Transverse colon (tissue), 4 donors: ENCODE measurements around the gene NAA80. TPM values are rescaled to one million over a fixed set of nuclear protein-coding genes. Genes with fewer than 3 reads are reported as not detected.

Experiments
- DNase-seq: peaks from one replicate; pipeline ENCODE4 v3.0.0-alpha.2; 2019
- H3K27ac ChIP-seq, 4 donors: fragments of 200-600 bp; sonication (generic); 2 replicates each; pipeline ENCODE4 v1.5.1; 2016 to 2018; ENCODE audit warnings: inconsistent platforms in 4 of 4
- H3K27me3 ChIP-seq: fragments of 200-600 bp; sonication (generic); 2 replicates; pipeline ENCODE4 v1.5.1; 2017; ENCODE audit warnings: inconsistent platforms
- H3K36me3 ChIP-seq, 4 donors: fragments of 200-600 bp; sonication (generic); 2 replicates each; pipeline ENCODE4 v1.5.1; 2017 to 2019; ENCODE audit warnings: inconsistent platforms in 4 of 4
- H3K4me1 ChIP-seq, 4 donors: fragments of 200-600 bp; sonication (generic); 2 replicates each; pipeline ENCODE4 v1.5.1; 2017 to 2020; ENCODE audit warnings: inconsistent platforms in 4 of 4
- H3K4me3 ChIP-seq, 4 donors: fragments of 200-600 bp; sonication (generic); 1 replicate in 1 of 4; 2 replicates in 3 of 4; pipeline versions ENCODE4 v1.5.1 to v1.6.1; 2017 to 2019; ENCODE audit warnings: inconsistent platforms in 4 of 4
- H3K9me3 ChIP-seq, 2 donors: fragments of 200-600 bp; sonication (generic); 2 replicates each; pipeline ENCODE4 v1.5.1; 2017 to 2019; ENCODE audit warnings: inconsistent platforms in 2 of 2
- EP300 ChIP-seq: sonication (generic); formaldehyde crosslinking; IDR thresholded peaks from one replicate; pipeline ENCODE4 v1.6.1; 2017; ENCODE audit warnings: antibody characterized with exemption, low read depth
- POLR2A ChIP-seq: fragments of 450-650 bp; IDR thresholded peaks from one replicate; pipeline ENCODE4 v1.6.1; 2016; ENCODE audit warnings: antibody characterized with exemption, mild to moderate bottlenecking, moderate library complexity
- POLR2AphosphoS5 ChIP-seq, 3 donors: sonication (generic); formaldehyde crosslinking; IDR thresholded peaks; one replicate each; pipeline ENCODE4 v1.6.1; 2016; ENCODE audit warnings: antibody characterized with exemption in 3 of 3
- WGBS, 2 donors: methylation state at CpG; one replicate each; pipeline ENCODE4 v1.1.5; 2018; ENCODE audit warnings: low coverage in 1 of 2; 5-methylcytosine and 5-hydroxymethylcytosine counted together
- in situ Hi-C, 4 donors: fragments of 200-750 bp; cut with MboI; loops; one replicate each; pipeline versions ENCODE4 v1.15.0 to v1.15.1; 2017; ENCODE audit warnings: low sequenced_read_pairs in 3 of 4, low pct_ligation_motif_present in 1 of 4, low pct_unique_long_range_greater_than_20kb in 1 of 4
- intact Hi-C: fragments of 100-400 bp; cut with DNase I; formaldehyde crosslinking; loops from one replicate; pipeline ENCODE4 v1.15.1; 2023; ENCODE audit warnings: low total_unique reads
- total RNA-seq, 4 donors: library from RNA; depleted of rRNA; stranded (reverse); fragments of >200 nt; gene quantifications; one replicate each; pipeline ENCODE4 v1.1.0, GENCODE V29; 2016
- TF ChIP-seq, protein P1 (sequence below), 5 experiments: fragments of 200-600 bp in 3 of 5; fragments of 450-650 bp in 2 of 5; sonication (generic) in 3 of 5; IDR thresholded peaks; 1 replicate in 2 of 5; 2 replicates in 3 of 5; pipeline ENCODE4 v1.5.1; 2016 to 2017; ENCODE audit warnings: antibody characterized with exemption in 5 of 5, inconsistent platforms in 3 of 5, mild to moderate bottlenecking in 2 of 5, moderate library complexity in 1 of 5

NAA80 gene
- total RNA-seq, 4 donors from 2014 or later: 5.2 to 13.0 (median 7.8) TPM

- WGBS, 2 donors: 74 to 100% methylated on average over 1 to 19 of the region's 19 CpGs
- intact Hi-C loops (loop anchor here (5.0 to 10.0 kb wide), 2 partner anchors 78 to 146 kb away; partner anchors contain the start of gene GNAT1), in situ Hi-C loops (loop anchor here in 1 of 4 donors (5.0 kb wide), 1 partner anchor 78 kb away; the partner anchor contains the start of gene GNAT1)
- peak overlapping the region in 1 of 4 donors; percentile 41 for H3K4me3 ChIP-seq
- H3K27me3 ChIP-seq: peaks cover 20% of the 10 kb centered on the region
- H3K27ac ChIP-seq: peak overlapping the region; percentile 85 to 96 (median 88)
- H3K4me1 ChIP-seq: peaks cover 44 to 79% (median 57%) of the 10 kb centered on the region in 4 donors
- TF ChIP-seq EP300 (no peak), POLR2AphosphoS5 (IDR thresholded peaks at IDR 0.05) (peak in 1 of 3 donors; percentile 25), POLR2A (no peak)
- TF ChIP-seq, protein P1, sequence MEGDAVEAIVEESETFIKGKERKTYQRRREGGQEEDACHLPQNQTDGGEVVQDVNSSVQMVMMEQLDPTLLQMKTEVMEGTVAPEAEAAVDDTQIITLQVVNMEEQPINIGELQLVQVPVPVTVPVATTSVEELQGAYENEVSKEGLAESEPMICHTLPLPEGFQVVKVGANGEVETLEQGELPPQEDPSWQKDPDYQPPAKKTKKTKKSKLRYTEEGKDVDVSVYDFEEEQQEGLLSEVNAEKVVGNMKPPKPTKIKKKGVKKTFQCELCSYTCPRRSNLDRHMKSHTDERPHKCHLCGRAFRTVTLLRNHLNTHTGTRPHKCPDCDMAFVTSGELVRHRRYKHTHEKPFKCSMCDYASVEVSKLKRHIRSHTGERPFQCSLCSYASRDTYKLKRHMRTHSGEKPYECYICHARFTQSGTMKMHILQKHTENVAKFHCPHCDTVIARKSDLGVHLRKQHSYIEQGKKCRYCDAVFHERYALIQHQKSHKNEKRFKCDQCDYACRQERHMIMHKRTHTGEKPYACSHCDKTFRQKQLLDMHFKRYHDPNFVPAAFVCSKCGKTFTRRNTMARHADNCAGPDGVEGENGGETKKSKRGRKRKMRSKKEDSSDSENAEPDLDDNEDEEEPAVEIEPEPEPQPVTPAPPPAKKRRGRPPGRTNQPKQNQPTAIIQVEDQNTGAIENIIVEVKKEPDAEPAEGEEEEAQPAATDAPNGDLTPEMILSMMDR (IDR thresholded peaks at IDR 0.05): no peak
- no peaks in the 10 kb centered on the region for H3K9me3 ChIP-seq
- no peak for DNase-seq
- H3K36me3 ChIP-seq: no peaks in the 10 kb centered on the region
Observed at GRCh38 chr3:50270422-50271224, 28.6 kb downstream of the NAA80 start.

- Histone ChIP-seq H3K27ac (peak overlapping the region; percentile 85 to 96 (median 88)), H3K27me3 (peaks cover 14% of the 10 kb centered on the region), H3K36me3 (no peaks in the 10 kb centered on the region), H3K9me3 (no peaks in the 10 kb centered on the region), H3K4me1 (peaks cover 50 to 85% (median 61%) of the 10 kb centered on the region in 4 donors), H3K4me3 (peak overlapping the region in 2 of 4 donors; percentile 32 to 41)
- no peak for DNase-seq
- intact Hi-C loops: loop anchor here (5.0 to 10.0 kb wide), 2 partner anchors 78 to 145 kb away; partner anchors contain the start of gene GNAT1
- TF ChIP-seq, protein P1 (IDR thresholded peaks at IDR 0.05): no peak
- TF ChIP-seq POLR2AphosphoS5 (IDR thresholded peaks at IDR 0.05) (no peak), POLR2A (no peak), EP300 (no peak)
- in situ Hi-C loops: loop anchor here in 1 of 4 donors (5.0 kb wide), 1 partner anchor 78 kb away; the partner anchor contains the start of gene GNAT1
- 62% methylated on average over 3 of the region's 8 CpGs; no CpG with 5 or more reads in 1 of the 2 donors for WGBS, 2 donors
Observed at GRCh38 chr3:50269977-50270413, 29.2 kb downstream of the NAA80 start.

DNA sequence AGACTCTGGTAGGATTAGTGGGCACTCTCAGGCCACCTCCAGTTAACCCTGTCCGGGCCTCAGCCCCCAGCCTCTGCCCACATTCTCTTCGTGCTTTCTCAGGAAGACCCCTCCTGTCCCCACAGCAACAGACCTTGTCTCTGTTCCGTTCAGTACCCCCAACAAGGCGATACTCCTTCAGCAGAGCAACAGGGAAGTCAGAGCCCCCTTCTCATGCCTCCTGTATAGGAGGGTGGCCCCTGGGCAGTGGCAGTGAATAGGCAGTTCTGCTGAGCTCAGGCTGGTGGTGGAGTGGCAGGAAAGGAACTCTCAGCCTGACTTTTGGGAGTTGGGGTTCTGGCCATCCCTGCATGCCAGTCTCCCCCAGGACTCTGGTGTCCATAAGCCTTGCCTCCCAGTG is 29.7 kb downstream of the NAA80 start:
- TF ChIP-seq POLR2AphosphoS5 (IDR thresholded peaks at IDR 0.05) (no peak), POLR2A (no peak), EP300 (no peak)
- TF ChIP-seq, protein P1 (IDR thresholded peaks at IDR 0.05): no peak
- H3K4me3 ChIP-seq: peak overlapping the region in 3 of 4 donors; percentile 31 to 41 (median 32)
- no peak for DNase-seq

More for the DNA sequence above, 29.7 kb downstream of the NAA80 start:
- Histone ChIP-seq H3K27me3 (peaks cover 9% of the 10 kb centered on the region), H3K4me1 (peaks cover 53 to 87% (median 65%) of the 10 kb centered on the region in 4 donors), H3K9me3 (no peaks in the 10 kb centered on the region), H3K27ac (peak overlapping the region; percentile 85 to 96 (median 88)), H3K36me3 (no peaks in the 10 kb centered on the region)
- WGBS, 2 donors: 30% methylated on average over 4 of the region's 4 CpGs; no CpG with 5 or more reads in 1 of the 2 donors
- intact Hi-C loops: no loop called here
- in situ Hi-C loops: no loop called here
